ENCODE data around the gene CCDC181. TPM values are rescaled to one million over a fixed set of nuclear protein-coding genes. Genes with fewer than 3 reads are reported as not detected.
A peak's percentile ranks its signal among the peaks of the same experiment; 100 is the strongest.
"Not testable (repeated sequence)": the region's sequence is repeated elsewhere in the genome, so short reads cannot be mapped to it uniquely, and the experiment has no call there.

CCDC181 gene
- total and polyA plus RNA-seq, 2 experiments from 2014 or later: 5.9 to 6.5 TPM

DNA sequence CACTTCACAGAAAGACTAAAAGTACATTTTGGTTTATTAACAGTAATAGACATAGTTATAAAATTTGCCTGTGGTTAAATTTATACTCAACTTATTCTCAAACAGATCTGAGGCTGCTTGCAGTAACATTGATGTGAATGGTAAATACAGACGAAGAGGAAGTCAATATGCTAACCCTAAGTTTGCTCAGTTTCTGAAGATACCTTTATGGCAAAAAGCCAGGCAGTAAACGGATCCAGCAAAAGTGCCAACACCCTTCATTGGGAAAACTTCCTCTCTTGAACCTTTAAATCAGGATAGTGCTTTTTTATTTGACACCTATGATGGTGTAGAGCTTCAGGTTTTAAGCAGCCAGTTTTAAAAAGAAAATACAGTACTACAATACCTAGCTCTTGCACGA, 16.6 kb upstream of the CCDC181 start:
- H3K27me3 ChIP-seq: peaks cover 13% of the 10 kb centered on the region
- TF ChIP-seq CTCF (IDR thresholded peaks at IDR 0.05; ENCODE audit: low read depth, low read length): no peak
- H3K27ac ChIP-seq: no peak overlapping the region
- H3K4me1 ChIP-seq (ENCODE audit: low read depth): no peaks in the 10 kb centered on the region
- H3K36me3 ChIP-seq: no peaks in the 10 kb centered on the region
- no peaks in the 10 kb centered on the region for H3K9me3 ChIP-seq (ENCODE audit: low read depth)
- no peak for DNase-seq (ENCODE audit: low read depth in 1 of 2, low spot score in 1 of 2)
- no peak overlapping the region for H3K4me3 ChIP-seq

GRCh38 chr1:169426174-169426705, 1.0 kb downstream of the CCDC181 start:
- Histone ChIP-seq H3K9me3 (ENCODE audit: low read depth) (no peaks in the 10 kb centered on the region), H3K27me3 (no peaks in the 10 kb centered on the region), H3K4me3 (no peak overlapping the region), H3K36me3 (no peaks in the 10 kb centered on the region), H3K27ac (no peak overlapping the region), H3K4me1 (ENCODE audit: low read depth) (peaks cover 4% of the 10 kb centered on the region)
- DNase-seq (ENCODE audit: low read depth in 1 of 2, low spot score in 1 of 2): no peak
- no peak for TF ChIP-seq CTCF (IDR thresholded peaks at IDR 0.05; ENCODE audit: low read depth, low read length)

GRCh38 chr1:169421309-169421708, 6.0 kb downstream of the CCDC181 start:
- Histone ChIP-seq H3K4me1 (ENCODE audit: low read depth) (peaks cover 18% of the 10 kb centered on the region), H3K27ac (peak overlapping the region; percentile 29), H3K36me3 (no peaks in the 10 kb centered on the region), H3K4me3 (no peak overlapping the region), H3K27me3 (no peaks in the 10 kb centered on the region), H3K9me3 (ENCODE audit: low read depth) (no peaks in the 10 kb centered on the region)
- TF ChIP-seq CTCF (IDR thresholded peaks at IDR 0.05; ENCODE audit: low read depth, low read length): no peak
- DNase-seq (ENCODE audit: low read depth in 1 of 2, low spot score in 1 of 2): no peak

- Histone ChIP-seq H3K4me1 (ENCODE audit: low read depth) (peaks cover 4% of the 10 kb centered on the region), H3K27me3 (no peaks in the 10 kb centered on the region), H3K27ac (no peak overlapping the region), H3K36me3 (no peaks in the 10 kb centered on the region), H3K4me3 (no peak overlapping the region), H3K9me3 (ENCODE audit: low read depth) (no peaks in the 10 kb centered on the region)
- DNase-seq (ENCODE audit: low read depth in 1 of 2, low spot score in 1 of 2): no peak
- no peak for TF ChIP-seq CTCF (IDR thresholded peaks at IDR 0.05; ENCODE audit: low read depth, low read length)
Observed at GRCh38 chr1:169414952-169415351, 12.3 kb downstream of the CCDC181 start.

- not testable (repeated sequence) for H3K27me3 ChIP-seq; H3K4me1 ChIP-seq (ENCODE audit: low read depth); DNase-seq (ENCODE audit: low read depth in 1 of 2, low spot score in 1 of 2); H3K9me3 ChIP-seq (ENCODE audit: low read depth); H3K4me3 ChIP-seq; H3K27ac ChIP-seq; H3K36me3 ChIP-seq
Observed at GRCh38 chr1:169408340-169408739, 18.9 kb downstream of the CCDC181 start.

GRCh38 chr1:169402578-169402977, 24.7 kb downstream of the CCDC181 start:
- H3K27ac ChIP-seq; H3K27me3 ChIP-seq; H3K9me3 ChIP-seq (ENCODE audit: low read depth); H3K4me1 ChIP-seq (ENCODE audit: low read depth); H3K36me3 ChIP-seq; H3K4me3 ChIP-seq; DNase-seq (ENCODE audit: low read depth in 1 of 2, low spot score in 1 of 2): not testable (repeated sequence)

DNA sequence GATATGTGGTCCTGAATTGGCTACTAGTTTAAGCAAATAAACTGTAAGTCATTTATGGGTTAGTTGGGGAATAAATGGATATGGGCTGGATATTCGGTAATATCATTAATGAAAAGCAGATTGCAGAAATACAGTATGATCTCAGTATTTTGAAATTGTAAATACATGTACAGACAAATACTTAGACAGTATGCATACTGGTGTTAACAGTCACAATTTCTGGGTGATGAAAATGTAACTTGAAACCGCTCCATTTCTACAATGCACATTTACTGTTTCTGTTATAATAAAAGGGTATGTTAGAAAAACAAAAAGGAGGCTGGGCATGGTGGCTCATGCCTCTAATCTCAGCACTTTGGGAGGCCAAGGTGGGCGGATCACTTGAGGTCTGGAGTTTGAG, 31.3 kb downstream of the CCDC181 start:
- no peaks in the 10 kb centered on the region for H3K27me3 ChIP-seq
- H3K27ac ChIP-seq: no peak overlapping the region
- peaks cover 32% of the 10 kb centered on the region for H3K36me3 ChIP-seq
- H3K4me1 ChIP-seq (ENCODE audit: low read depth): no peaks in the 10 kb centered on the region
- no peaks in the 10 kb centered on the region for H3K9me3 ChIP-seq (ENCODE audit: low read depth)
- DNase-seq (ENCODE audit: low read depth in 1 of 2, low spot score in 1 of 2): no peak
- no peak overlapping the region for H3K4me3 ChIP-seq
- no peak for TF ChIP-seq CTCF (IDR thresholded peaks at IDR 0.05; ENCODE audit: low read depth, low read length)

Data from cardiac muscle cell (in vitro differentiated cells and primary cell).